ENCODE data around the gene FAF1.

The FAF1 gene

GRCh38 chr1:50853325-50853724 is 106.7 kb downstream of the FAF1 start:
- no peak for DNase-seq (ENCODE audit: low spot score)
- TF ChIP-seq, protein P1, sequence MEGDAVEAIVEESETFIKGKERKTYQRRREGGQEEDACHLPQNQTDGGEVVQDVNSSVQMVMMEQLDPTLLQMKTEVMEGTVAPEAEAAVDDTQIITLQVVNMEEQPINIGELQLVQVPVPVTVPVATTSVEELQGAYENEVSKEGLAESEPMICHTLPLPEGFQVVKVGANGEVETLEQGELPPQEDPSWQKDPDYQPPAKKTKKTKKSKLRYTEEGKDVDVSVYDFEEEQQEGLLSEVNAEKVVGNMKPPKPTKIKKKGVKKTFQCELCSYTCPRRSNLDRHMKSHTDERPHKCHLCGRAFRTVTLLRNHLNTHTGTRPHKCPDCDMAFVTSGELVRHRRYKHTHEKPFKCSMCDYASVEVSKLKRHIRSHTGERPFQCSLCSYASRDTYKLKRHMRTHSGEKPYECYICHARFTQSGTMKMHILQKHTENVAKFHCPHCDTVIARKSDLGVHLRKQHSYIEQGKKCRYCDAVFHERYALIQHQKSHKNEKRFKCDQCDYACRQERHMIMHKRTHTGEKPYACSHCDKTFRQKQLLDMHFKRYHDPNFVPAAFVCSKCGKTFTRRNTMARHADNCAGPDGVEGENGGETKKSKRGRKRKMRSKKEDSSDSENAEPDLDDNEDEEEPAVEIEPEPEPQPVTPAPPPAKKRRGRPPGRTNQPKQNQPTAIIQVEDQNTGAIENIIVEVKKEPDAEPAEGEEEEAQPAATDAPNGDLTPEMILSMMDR (IDR thresholded peaks at IDR 0.05; ENCODE audit: extremely low read depth, missing control alignments): no peak

GRCh38 chr1:50852889-50853288 is 107.2 kb downstream of the FAF1 start:
- TF ChIP-seq, protein P1 (IDR thresholded peaks at IDR 0.05; ENCODE audit: extremely low read depth, missing control alignments): no peak
- DNase-seq (ENCODE audit: low spot score): no peak

DNA sequence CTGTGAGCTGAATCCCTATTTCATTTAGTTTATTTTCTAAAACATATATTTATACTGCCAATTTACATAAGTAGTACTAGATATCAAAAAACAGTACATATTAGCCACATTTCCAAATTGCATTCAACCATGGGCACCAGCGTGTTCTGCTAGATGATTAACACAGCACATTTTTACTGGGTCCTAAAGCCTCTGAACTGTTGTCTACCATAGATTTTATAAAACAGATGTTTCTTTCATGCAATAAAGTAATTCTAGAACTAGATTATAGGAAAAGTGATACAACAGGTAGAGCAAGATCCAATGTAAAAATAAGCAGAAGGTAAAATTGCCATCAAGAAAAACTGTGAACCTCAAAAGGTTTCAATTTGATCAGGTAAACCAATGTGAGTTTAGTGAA is 108.6 kb downstream of the FAF1 start:
- TF ChIP-seq, protein P1 (IDR thresholded peaks at IDR 0.05; ENCODE audit: extremely low read depth, missing control alignments): no peak
- no peak for DNase-seq (ENCODE audit: low spot score)

DNA sequence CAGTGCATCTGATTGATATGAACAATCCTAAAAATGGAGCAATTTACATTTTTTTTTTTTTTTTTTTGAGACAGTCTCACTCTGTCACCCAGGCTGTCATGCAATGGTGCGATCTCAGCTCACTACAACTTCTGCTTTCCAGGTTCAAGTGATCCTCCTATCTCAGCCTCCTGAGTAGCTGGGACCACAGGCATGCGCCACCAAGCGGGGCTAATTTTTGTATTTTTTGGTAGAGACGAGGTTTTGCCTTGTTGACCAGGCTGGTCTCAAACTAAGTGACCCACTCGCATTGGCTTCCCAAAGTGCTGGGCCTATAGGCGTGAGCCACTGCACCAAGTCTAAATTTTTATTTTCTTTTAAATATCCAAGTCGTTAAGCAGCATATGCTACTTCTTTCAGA is 109.0 kb downstream of the FAF1 start:
- TF ChIP-seq, protein P1 (IDR thresholded peaks at IDR 0.05; ENCODE audit: extremely low read depth, missing control alignments): no peak
- no peak for DNase-seq (ENCODE audit: low spot score)

DNA sequence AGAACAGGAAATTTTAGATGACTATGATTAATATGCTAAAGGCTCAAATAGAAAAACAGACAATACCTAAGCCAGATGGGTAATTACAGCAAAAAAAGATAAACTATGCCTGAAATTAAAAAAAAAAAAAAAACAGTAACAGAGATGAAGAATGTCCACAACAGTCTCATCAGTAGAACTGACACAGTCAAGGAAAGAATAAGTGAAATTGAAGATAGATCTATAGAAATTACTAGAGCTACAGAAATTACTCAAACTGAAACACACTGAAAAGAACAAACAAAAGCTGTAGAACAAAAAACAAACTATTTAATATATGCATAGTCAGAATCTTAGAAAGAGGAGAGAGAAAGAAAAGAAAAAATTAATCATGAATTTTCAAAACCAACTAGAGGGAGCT is 112.8 kb downstream of the FAF1 start:
- TF ChIP-seq, protein P1 (IDR thresholded peaks at IDR 0.05; ENCODE audit: extremely low read depth, missing control alignments): no peak

DNA sequence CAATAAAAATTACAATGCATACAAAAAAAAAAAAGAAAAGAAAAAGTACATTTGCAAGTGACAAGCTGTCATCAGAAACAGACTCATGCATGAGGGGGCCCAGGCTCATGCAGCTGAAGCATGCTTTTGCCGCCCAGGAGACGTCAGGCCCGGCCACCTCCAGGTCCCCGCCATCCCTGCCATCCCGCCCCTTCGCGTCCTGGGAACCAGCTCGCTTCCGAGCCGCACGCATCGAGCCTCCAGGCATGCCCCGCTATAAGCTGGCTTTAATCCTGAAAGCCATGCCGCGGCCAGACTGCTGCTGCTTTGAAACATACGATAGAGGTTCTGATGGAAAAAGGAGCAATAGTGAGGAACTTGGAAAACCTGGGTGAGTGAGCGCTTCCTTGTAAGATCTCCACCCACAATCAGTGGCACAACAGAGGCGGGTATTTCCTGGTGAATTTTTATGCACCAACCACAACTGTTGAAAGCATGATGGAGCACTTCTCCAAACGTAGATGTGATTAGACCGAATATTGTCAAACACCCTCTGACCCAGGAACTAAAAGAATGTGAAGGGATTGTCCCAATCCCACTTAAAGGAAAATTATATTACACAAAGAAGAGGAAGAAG is 113.7 kb downstream of the FAF1 start:
- no peak for DNase-seq (ENCODE audit: low spot score)
- TF ChIP-seq, protein P1 (IDR thresholded peaks at IDR 0.05; ENCODE audit: extremely low read depth, missing control alignments): no peak

More for the DNA sequence above, 112.8 kb downstream of the FAF1 start:
- no peak for DNase-seq (ENCODE audit: low spot score)

GRCh38 chr1:50841791-50842387 is 118.2 kb downstream of the FAF1 start:
- TF ChIP-seq, protein P1 (IDR thresholded peaks at IDR 0.05; ENCODE audit: extremely low read depth, missing control alignments): no peak
- no peak for DNase-seq (ENCODE audit: low spot score)

All from GM20000 (cell line).